ENCODE results near the gene SLC44A3.

The SLC44A3 gene

DNA sequence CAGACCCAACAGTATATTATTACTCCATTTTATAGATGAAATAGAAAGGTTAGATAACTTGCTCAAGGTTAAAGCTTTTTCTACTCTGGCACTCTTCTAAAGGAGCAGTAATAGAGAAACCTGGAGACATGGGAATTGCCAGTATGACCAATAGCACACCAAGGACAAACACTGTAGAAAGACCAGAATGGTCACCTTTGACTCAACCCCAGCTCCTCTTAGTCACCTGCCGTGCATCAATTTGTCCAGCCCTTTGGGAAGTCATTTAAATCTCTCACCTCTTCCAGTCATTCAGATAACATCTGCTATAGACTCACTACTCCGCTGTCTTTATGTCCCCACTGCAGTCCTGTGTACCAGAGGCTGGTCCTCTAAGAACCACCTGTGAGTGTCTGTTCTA lies 23.9 kb upstream of the SLC44A3 start:
- Histone ChIP-seq H3K9ac (ENCODE audit: low read length) (no peak overlapping the region), H2BK120ac (ENCODE audit: insufficient read depth, low read length, poor library complexity) (no peak overlapping the region), H4K8ac (ENCODE audit: low read depth, low read length) (no peak overlapping the region), H2BK5ac (ENCODE audit: low read depth, low read length, poor library complexity) (no peak overlapping the region), H3K79me1 (ENCODE audit: low read length) (no peaks in the 10 kb centered on the region), H3K4me2 (ENCODE audit: low read length) (no peak overlapping the region), H3K4me1 (ENCODE audit: control insufficient read depth in 1 of 2, insufficient read depth in 2 of 2, low read length in 2 of 2) (peaks cover 0 to 2% of the 10 kb centered on the region in 2 experiments), H3K14ac (ENCODE audit: low read length) (no peak overlapping the region), H3K4ac (ENCODE audit: low read depth, low read length) (no peak overlapping the region), H2AFZ (ENCODE audit: insufficient read depth, low read length, poor library complexity) (no peak overlapping the region), H3K36me3 (ENCODE audit: control insufficient read depth in 1 of 2, insufficient read depth in 2 of 2, low read length in 2 of 2) (no peaks in the 10 kb centered on the region), H4K12ac (ENCODE audit: low read depth, low read length) (no peak overlapping the region), H3K9me3 (ENCODE audit: insufficient read depth, low read depth, low read length) (no peaks in the 10 kb centered on the region), H3K27me3 (ENCODE audit: insufficient read depth, low read length) (no peaks in the 10 kb centered on the region), H3K27ac (ENCODE audit: low read depth, low read length) (no peak overlapping the region), H3K4me3 (ENCODE audit: low read depth, low read length) (no peak overlapping the region), H3K18ac (ENCODE audit: low read length) (no peak overlapping the region), H2AK5ac (ENCODE audit: low read length) (no peak overlapping the region), H3K79me2 (ENCODE audit: control insufficient read depth, insufficient read depth, low read length, poor library complexity) (no peaks in the 10 kb centered on the region), H4K91ac (ENCODE audit: low read depth, low read length) (no peak overlapping the region), H3K23ac (ENCODE audit: low read length) (no peak overlapping the region), H2BK12ac (ENCODE audit: low read length) (no peak overlapping the region)
- WGBS (ENCODE audit: extremely low coverage, insufficient coverage, insufficient read length) = no CpG with 5 or more reads among the region's 2 CpGs
- DNase-seq = no peak

DNA sequence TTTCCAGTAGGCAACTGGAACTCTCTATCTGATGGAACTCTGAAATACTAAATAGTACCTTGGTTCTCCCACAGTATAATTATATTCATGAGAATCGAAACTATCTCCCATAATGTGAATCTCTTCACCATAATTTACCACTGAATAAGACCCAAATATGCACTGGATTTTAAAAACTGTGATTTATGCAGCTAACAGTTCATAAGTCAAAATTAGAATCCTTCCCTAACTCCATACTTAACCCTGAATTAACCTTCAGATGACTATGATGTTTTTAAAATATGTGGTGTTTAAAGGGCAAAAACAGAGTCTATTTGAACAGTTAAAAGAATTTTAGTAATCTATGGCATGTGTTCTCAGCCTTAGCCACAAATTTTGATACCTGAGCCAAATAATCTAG lies 22.9 kb upstream of the SLC44A3 start:
- no peak overlapping the region for H2BK5ac ChIP-seq (ENCODE audit: low read depth, low read length, poor library complexity)
- H3K4ac ChIP-seq (ENCODE audit: low read depth, low read length) = no peak overlapping the region
- no peaks in the 10 kb centered on the region for H3K36me3 ChIP-seq (ENCODE audit: control insufficient read depth in 1 of 2, insufficient read depth in 2 of 2, low read length in 2 of 2)
- no peak overlapping the region for H3K14ac ChIP-seq (ENCODE audit: low read length)
- WGBS (ENCODE audit: extremely low coverage, insufficient coverage, insufficient read length) = no CpG with 5 or more reads among the region's 1 CpG
- no peaks in the 10 kb centered on the region for H3K79me1 ChIP-seq (ENCODE audit: low read length)
- H2AFZ ChIP-seq (ENCODE audit: insufficient read depth, low read length, poor library complexity) = no peak overlapping the region
- no peak for DNase-seq
- H3K18ac ChIP-seq (ENCODE audit: low read length) = no peak overlapping the region
- no peak overlapping the region for H3K23ac ChIP-seq (ENCODE audit: low read length)
- no peak overlapping the region for H3K4me3 ChIP-seq (ENCODE audit: low read depth, low read length)
- no peak overlapping the region for H4K12ac ChIP-seq (ENCODE audit: low read depth, low read length)
- no peaks in the 10 kb centered on the region for H3K79me2 ChIP-seq (ENCODE audit: control insufficient read depth, insufficient read depth, low read length, poor library complexity)
- H2BK12ac ChIP-seq (ENCODE audit: low read length) = no peak overlapping the region
- peaks cover 2% of the 10 kb centered on the region for H3K9me3 ChIP-seq (ENCODE audit: insufficient read depth, low read depth, low read length)
- no peaks in the 10 kb centered on the region for H3K27me3 ChIP-seq (ENCODE audit: insufficient read depth, low read length)
- no peak overlapping the region for H3K4me2 ChIP-seq (ENCODE audit: low read length)
- no peak overlapping the region for H2AK5ac ChIP-seq (ENCODE audit: low read length)
- no peak overlapping the region for H4K91ac ChIP-seq (ENCODE audit: low read depth, low read length)
- H3K9ac ChIP-seq (ENCODE audit: low read length) = no peak overlapping the region
- H3K4me1 ChIP-seq (ENCODE audit: control insufficient read depth in 1 of 2, insufficient read depth in 2 of 2, low read length in 2 of 2) = peaks cover 0 to 2% of the 10 kb centered on the region in 2 experiments
- H4K8ac ChIP-seq (ENCODE audit: low read depth, low read length) = no peak overlapping the region
- no peak overlapping the region for H2BK120ac ChIP-seq (ENCODE audit: insufficient read depth, low read length, poor library complexity)
- H3K27ac ChIP-seq (ENCODE audit: low read depth, low read length) = no peak overlapping the region

DNA sequence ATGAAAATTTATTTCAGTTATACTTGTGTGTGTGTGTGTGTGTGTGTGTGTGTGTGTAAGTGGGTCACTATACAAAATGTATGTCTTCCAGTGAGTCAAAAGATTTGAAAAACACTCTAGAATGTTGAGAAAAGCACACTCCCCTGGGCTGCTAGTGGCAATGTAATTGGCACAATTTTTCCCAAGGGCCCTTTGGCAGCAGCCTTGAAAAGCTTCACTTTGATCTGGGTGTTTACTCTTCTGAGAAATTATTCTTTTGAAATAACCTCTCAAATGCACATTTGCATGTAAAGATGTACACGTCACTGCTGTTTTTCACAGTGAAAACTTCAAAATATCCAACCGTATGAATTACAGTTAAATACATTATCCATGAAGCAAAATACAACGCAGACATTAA lies 22.1 kb upstream of the SLC44A3 start:
- H2BK12ac ChIP-seq (ENCODE audit: low read length) = no peak overlapping the region
- no peak overlapping the region for H3K18ac ChIP-seq (ENCODE audit: low read length)
- WGBS (ENCODE audit: extremely low coverage, insufficient coverage, insufficient read length) = no CpG with 5 or more reads among the region's 3 CpGs
- no peak overlapping the region for H2AFZ ChIP-seq (ENCODE audit: insufficient read depth, low read length, poor library complexity)
- H3K14ac ChIP-seq (ENCODE audit: low read length) = no peak overlapping the region
- H2BK120ac ChIP-seq (ENCODE audit: insufficient read depth, low read length, poor library complexity) = no peak overlapping the region
- no peaks in the 10 kb centered on the region for H3K4me1 ChIP-seq (ENCODE audit: control insufficient read depth in 1 of 2, insufficient read depth in 2 of 2, low read length in 2 of 2)
- no peaks in the 10 kb centered on the region for H3K27me3 ChIP-seq (ENCODE audit: insufficient read depth, low read length)
- H4K8ac ChIP-seq (ENCODE audit: low read depth, low read length) = no peak overlapping the region
- no peak overlapping the region for H3K23ac ChIP-seq (ENCODE audit: low read length)
- H4K12ac ChIP-seq (ENCODE audit: low read depth, low read length) = no peak overlapping the region
- no peak overlapping the region for H3K9ac ChIP-seq (ENCODE audit: low read length)
- H3K9me3 ChIP-seq (ENCODE audit: insufficient read depth, low read depth, low read length) = peaks cover 2% of the 10 kb centered on the region
- H3K4me2 ChIP-seq (ENCODE audit: low read length) = no peak overlapping the region
- H4K91ac ChIP-seq (ENCODE audit: low read depth, low read length) = no peak overlapping the region
- H2AK5ac ChIP-seq (ENCODE audit: low read length) = no peak overlapping the region
- no peak overlapping the region for H3K27ac ChIP-seq (ENCODE audit: low read depth, low read length)
- H3K79me2 ChIP-seq (ENCODE audit: control insufficient read depth, insufficient read depth, low read length, poor library complexity) = no peaks in the 10 kb centered on the region
- no peaks in the 10 kb centered on the region for H3K79me1 ChIP-seq (ENCODE audit: low read length)
- no peak for DNase-seq
- H2BK5ac ChIP-seq (ENCODE audit: low read depth, low read length, poor library complexity) = no peak overlapping the region
- no peak overlapping the region for H3K4ac ChIP-seq (ENCODE audit: low read depth, low read length)
- no peak overlapping the region for H3K4me3 ChIP-seq (ENCODE audit: low read depth, low read length)
- H3K36me3 ChIP-seq (ENCODE audit: control insufficient read depth in 1 of 2, insufficient read depth in 2 of 2, low read length in 2 of 2) = no peaks in the 10 kb centered on the region

DNA sequence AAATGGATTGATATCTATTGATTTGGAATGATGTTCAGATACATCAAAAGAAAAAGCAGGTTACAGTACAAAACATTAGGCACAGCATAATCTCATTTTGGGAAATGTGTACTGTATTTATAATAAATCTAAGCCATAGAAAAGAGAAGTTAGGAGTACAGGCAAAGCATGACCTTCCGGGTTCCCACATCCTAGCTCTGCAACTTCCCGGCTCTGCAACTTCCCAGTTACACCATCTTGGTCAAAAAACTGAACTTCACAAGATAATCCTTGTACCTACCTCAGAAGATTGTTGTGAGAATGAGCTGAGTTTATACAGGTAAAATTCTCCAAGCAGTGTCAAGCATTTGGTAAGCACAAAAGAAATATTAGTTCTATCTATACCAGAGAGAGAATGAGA lies 21.7 kb upstream of the SLC44A3 start:
- no peak overlapping the region for H3K4me3 ChIP-seq (ENCODE audit: low read depth, low read length)
- no peak overlapping the region for H3K4me2 ChIP-seq (ENCODE audit: low read length)
- H3K9ac ChIP-seq (ENCODE audit: low read length) = no peak overlapping the region
- no peak overlapping the region for H3K23ac ChIP-seq (ENCODE audit: low read length)
- no peak overlapping the region for H3K18ac ChIP-seq (ENCODE audit: low read length)
- no peak overlapping the region for H4K8ac ChIP-seq (ENCODE audit: low read depth, low read length)
- H3K27ac ChIP-seq (ENCODE audit: low read depth, low read length) = no peak overlapping the region
- WGBS (ENCODE audit: extremely low coverage, insufficient coverage, insufficient read length) = no CpG with 5 or more reads among the region's 2 CpGs
- no peak overlapping the region for H2BK12ac ChIP-seq (ENCODE audit: low read length)
- H4K91ac ChIP-seq (ENCODE audit: low read depth, low read length) = no peak overlapping the region
- no peak for DNase-seq
- no peak overlapping the region for H2AFZ ChIP-seq (ENCODE audit: insufficient read depth, low read length, poor library complexity)
- H2AK5ac ChIP-seq (ENCODE audit: low read length) = no peak overlapping the region
- H2BK120ac ChIP-seq (ENCODE audit: insufficient read depth, low read length, poor library complexity) = no peak overlapping the region
- H3K4me1 ChIP-seq (ENCODE audit: control insufficient read depth in 1 of 2, insufficient read depth in 2 of 2, low read length in 2 of 2) = no peaks in the 10 kb centered on the region
- no peaks in the 10 kb centered on the region for H3K27me3 ChIP-seq (ENCODE audit: insufficient read depth, low read length)
- no peaks in the 10 kb centered on the region for H3K79me1 ChIP-seq (ENCODE audit: low read length)
- no peaks in the 10 kb centered on the region for H3K36me3 ChIP-seq (ENCODE audit: control insufficient read depth in 1 of 2, insufficient read depth in 2 of 2, low read length in 2 of 2)
- no peaks in the 10 kb centered on the region for H3K79me2 ChIP-seq (ENCODE audit: control insufficient read depth, insufficient read depth, low read length, poor library complexity)
- H2BK5ac ChIP-seq (ENCODE audit: low read depth, low read length, poor library complexity) = no peak overlapping the region
- H4K12ac ChIP-seq (ENCODE audit: low read depth, low read length) = no peak overlapping the region
- H3K4ac ChIP-seq (ENCODE audit: low read depth, low read length) = no peak overlapping the region
- H3K9me3 ChIP-seq (ENCODE audit: insufficient read depth, low read depth, low read length) = peaks cover 2% of the 10 kb centered on the region
- no peak overlapping the region for H3K14ac ChIP-seq (ENCODE audit: low read length)

All from trophoblast cell (in vitro differentiated cells and primary cell).